HG03469 (cell line): ENCODE measurements around the gene PTPRD.

Experiments
- ATAC-seq: cut with Tn5 transposase; IDR thresholded peaks from one replicate; pipeline ENCODE4 v1.9.1; 2021; ENCODE audit warnings: mild to moderate bottlenecking, moderate library complexity, moderate number of reproducible peaks; ENCODE audit not compliant: unreplicated experiment

PTPRD gene

GRCh38 chr9:8391132-8391531 lies 2221.7 kb downstream of the PTPRD start:
- ATAC-seq = no peak

- ATAC-seq = no peak
Observed at GRCh38 chr9:8390571-8390970, 2222.2 kb downstream of the PTPRD start.

- no peak for ATAC-seq
Observed at GRCh38 chr9:8389531-8389930, 2223.3 kb downstream of the PTPRD start.

GRCh38 chr9:8388132-8388531 lies 2224.7 kb downstream of the PTPRD start:
- no peak for ATAC-seq

GRCh38 chr9:8384091-8384490 lies 2228.7 kb downstream of the PTPRD start:
- ATAC-seq = no peak

GRCh38 chr9:8382777-8383527 lies 2229.8 kb downstream of the PTPRD start:
- ATAC-seq = no peak

GRCh38 chr9:8382266-8382665 lies 2230.5 kb downstream of the PTPRD start:
- ATAC-seq = no peak

- ATAC-seq = no peak
Observed at GRCh38 chr9:8381601-8382000, 2231.2 kb downstream of the PTPRD start.

- no peak for ATAC-seq
Observed at GRCh38 chr9:8374471-8374870, 2238.3 kb downstream of the PTPRD start.

- ATAC-seq = no peak
Observed at GRCh38 chr9:8371686-8372085, 2241.1 kb downstream of the PTPRD start.

- ATAC-seq = no peak
Observed at GRCh38 chr9:8366161-8366926, 2246.5 kb downstream of the PTPRD start.

GRCh38 chr9:8365466-8366160 lies 2247.2 kb downstream of the PTPRD start:
- ATAC-seq = no peak

GRCh38 chr9:8365029-8365428 lies 2247.8 kb downstream of the PTPRD start:
- no peak for ATAC-seq

GRCh38 chr9:8364026-8364752 lies 2248.6 kb downstream of the PTPRD start:
- ATAC-seq = no peak

GRCh38 chr9:8362250-8362649 lies 2250.6 kb downstream of the PTPRD start:
- peak; percentile 40 for ATAC-seq

- ATAC-seq = no peak
Observed at GRCh38 chr9:8361364-8361763, 2251.4 kb downstream of the PTPRD start.

GRCh38 chr9:8356406-8356805 lies 2256.4 kb downstream of the PTPRD start:
- ATAC-seq = no peak

GRCh38 chr9:8351436-8351835 lies 2261.4 kb downstream of the PTPRD start:
- ATAC-seq = no peak

GRCh38 chr9:8349901-8350300 lies 2262.9 kb downstream of the PTPRD start:
- ATAC-seq = no peak

- no peak for ATAC-seq
Observed at GRCh38 chr9:8349376-8349775, 2263.4 kb downstream of the PTPRD start.

- no peak for ATAC-seq
Observed at GRCh38 chr9:8348756-8349155, 2264.0 kb downstream of the PTPRD start.
